HepG2 (cell line): ENCODE measurements around the gene ZBTB46. TPM values are rescaled to one million over a fixed set of nuclear protein-coding genes. Genes with fewer than 3 reads are reported as not detected.
A peak's percentile ranks its signal among the peaks of the same experiment; 100 is the strongest.

Experiments
- IRF1 ChIP-seq: sonication (generic); formaldehyde crosslinking; IDR thresholded peaks from 2 replicates; pipeline ENCODE4 v1.4.0; 2020; ENCODE audit warnings: low read depth, mild to moderate bottlenecking, missing genetic modification reagents
- KAT2B ChIP-seq: fragments of 150-350 bp; IDR thresholded peaks from 2 replicates; pipeline ENCODE4 v1.6.1; 2014; ENCODE audit warnings: low read depth, low read length, borderline replicate concordance
- KLF13 ChIP-seq: sonication (generic); formaldehyde crosslinking; IDR thresholded peaks from 2 replicates; pipeline ENCODE4 v1.4.0; 2020; ENCODE audit warnings: mild to moderate bottlenecking, missing genetic modification reagents
- MLXIP ChIP-seq: sonication (generic); formaldehyde crosslinking; IDR thresholded peaks from 2 replicates; pipeline ENCODE4 v1.9.0; 2021; ENCODE audit warnings: missing genetic modification reagents, borderline replicate concordance
- SETDB1 ChIP-seq: sonication (generic); formaldehyde crosslinking; IDR thresholded peaks from 2 replicates; pipeline ENCODE4 v1.5.1; 2020; ENCODE audit warnings: missing genetic modification reagents, mild to moderate bottlenecking, borderline replicate concordance
- SKIL ChIP-seq: sonication (generic); formaldehyde crosslinking; IDR thresholded peaks from 2 replicates; pipeline ENCODE4 v1.8.0; 2022; ENCODE audit warnings: missing genetic modification reagents, mild to moderate bottlenecking, moderate library complexity, borderline replicate concordance
- ZBTB10 ChIP-seq: sonication (generic); formaldehyde crosslinking; IDR thresholded peaks from 2 replicates; pipeline ENCODE4 v1.4.0; 2020; ENCODE audit warnings: missing genetic modification reagents, borderline replicate concordance
- ZNF142 ChIP-seq: sonication (generic); formaldehyde crosslinking; IDR thresholded peaks from 2 replicates; pipeline ENCODE4 v1.4.0; 2020; ENCODE audit warnings: missing genetic modification reagents
- ZNF20 ChIP-seq: sonication (generic); formaldehyde crosslinking; IDR thresholded peaks from 2 replicates; pipeline ENCODE4 v1.4.0; 2020; ENCODE audit warnings: mild to moderate bottlenecking, moderate library complexity, missing genetic modification reagents
- ZNF503 ChIP-seq: sonication (generic); formaldehyde crosslinking; IDR thresholded peaks from 2 replicates; pipeline ENCODE4 v1.4.0; 2020; ENCODE audit warnings: missing genetic modification reagents
- polyA plus RNA-seq, 8 experiments: library from polyadenylated mRNA; depleted of rRNA in 3 of 8; stranded (reverse) in 7 of 8; unstranded in 1 of 8; fragments of >200 nt; fragmentation: Illumina TruSeq in 4 of 8; extraction: Trizol in 4 of 8; gene quantifications; 2 replicates each; pipeline versions ENCODE4 v1.2.1 to v1.2.3, GENCODE V29; 2011 to 2016; ENCODE audit warnings: low read depth in 4 of 8, missing spikeins in 1 of 8, mixed read lengths in 1 of 8; ENCODE audit not compliant: insufficient read depth in 1 of 8
- total RNA-seq, 5 experiments: library from RNA; depleted of rRNA; stranded (reverse); fragments of >200 nt; fragmentation: Illumina TruSeq; extraction: Trizol; gene quantifications; 2 replicates each; pipeline ENCODE4 v1.2.3, GENCODE V29; 2016; ENCODE audit warnings: low read depth in 1 of 5

Gene ZBTB46
- total and polyA plus RNA-seq, 2 of the 13 experiments (the other 11 are each of a cell fraction or from before 2014, with no cell fraction given) = 1.6 to 13.5 TPM

- TF ChIP-seq ZNF142 (CRISPR knock-in tag) (no peak), KLF13 (CRISPR knock-in tag) (peak; percentile 56; the same call in 1 of the 2 replicates), ZNF20 (CRISPR knock-in tag) (no peak), MLXIP (CRISPR knock-in tag) (no peak), ZBTB10 (no peak), SETDB1 (no peak), SKIL (CRISPR knock-in tag) (no peak; the same call in 1 of the 2 replicates), KAT2B (no peak), ZNF503 (no peak), IRF1 (CRISPR knock-in tag) (no peak)
These were observed 134.3 kb downstream of the ZBTB46 start, which contains the start of gene TNFRSF6B (continued) for GRCh38 chr20:63696628-63697356.
